ENCODE measurements around the gene PFDN2.

GRCh38 chr1:161054232-161054631 is 63.6 kb downstream of the PFDN2 start:
- TF ChIP-seq CTCF (IDR thresholded peaks at IDR 0.05) (no peak), POLR2A (IDR thresholded peaks at IDR 0.05) (no peak)

Data from thyroid gland (tissue), 4 donors.